RWPE1 (cell line): Measurements from ENCODE around the gene BTBD16.

Source experiments
- CTCF ChIA-PET: fragments of 350-600 bp; sonication (Branson Sonifier 250); formaldehyde crosslinking; extraction: SDS; loops from one replicate; lab custom pipeline; 2021; lab: Yijun Ruan, JAX
- POLR2A ChIA-PET: fragments of 400-600 bp; formaldehyde crosslinking; extraction: SDS; loops from one replicate; lab custom pipeline; 2020; ENCODE audit warnings: antibody characterized with exemption; ENCODE audit not compliant: low non-redundant PET; lab: Yijun Ruan, JAX
- DNase-seq: peaks from one replicate; pipeline ENCODE4 v3.0.0; 2012; ENCODE audit warnings: low spot score
- H3K27ac ChIP-seq: fragments of 450-650 bp; 2 replicates; pipeline ENCODE4 v1.5.1; 2017
- TF ChIP-seq, protein P1 (sequence below): fragments of 450-650 bp; conservative IDR thresholded peaks from 2 replicates; pipeline ENCODE4 v1.5.1; 2017; ENCODE audit warnings: low read depth, mild to moderate bottlenecking

Gene BTBD16

DNA sequence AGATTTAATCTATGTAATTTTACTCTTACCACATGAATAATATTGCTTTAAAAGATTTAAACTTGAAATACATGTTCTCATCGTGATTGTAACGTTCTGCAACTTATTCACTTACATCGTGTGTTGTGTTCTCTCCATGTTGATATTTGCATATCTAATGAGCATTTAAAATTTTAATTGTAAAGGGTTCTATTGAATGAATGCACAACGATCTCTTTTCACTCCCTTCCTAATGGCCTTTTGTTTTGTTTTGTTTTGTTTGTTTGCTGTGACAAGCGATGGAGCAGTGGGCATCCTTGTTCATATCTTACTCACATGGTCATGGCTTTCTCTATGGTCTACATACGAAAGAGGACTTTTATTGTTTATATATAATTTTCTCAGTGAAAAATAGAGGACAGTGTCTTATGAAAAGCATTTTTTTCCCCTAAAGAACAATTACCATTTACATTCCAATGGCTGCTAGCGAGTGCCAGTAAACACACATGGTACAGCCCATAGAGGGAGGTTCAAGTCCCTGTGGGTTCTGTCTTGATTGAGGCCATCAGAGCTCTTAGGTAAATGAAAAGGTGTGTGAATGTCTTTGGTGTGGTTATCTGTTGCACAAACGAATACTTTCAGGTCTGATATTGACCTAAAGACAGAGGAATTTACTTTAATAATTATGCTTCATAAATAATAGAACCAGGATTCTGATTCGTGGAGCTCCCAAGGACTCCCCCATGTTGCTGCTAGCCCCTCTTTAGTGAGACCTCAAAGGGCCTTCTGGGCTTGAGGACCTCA lies 32.4 kb downstream of the BTBD16 start:
- no peak overlapping the region for H3K27ac ChIP-seq
- POLR2A ChIA-PET, result no interaction called here
- TF ChIP-seq, protein P1, sequence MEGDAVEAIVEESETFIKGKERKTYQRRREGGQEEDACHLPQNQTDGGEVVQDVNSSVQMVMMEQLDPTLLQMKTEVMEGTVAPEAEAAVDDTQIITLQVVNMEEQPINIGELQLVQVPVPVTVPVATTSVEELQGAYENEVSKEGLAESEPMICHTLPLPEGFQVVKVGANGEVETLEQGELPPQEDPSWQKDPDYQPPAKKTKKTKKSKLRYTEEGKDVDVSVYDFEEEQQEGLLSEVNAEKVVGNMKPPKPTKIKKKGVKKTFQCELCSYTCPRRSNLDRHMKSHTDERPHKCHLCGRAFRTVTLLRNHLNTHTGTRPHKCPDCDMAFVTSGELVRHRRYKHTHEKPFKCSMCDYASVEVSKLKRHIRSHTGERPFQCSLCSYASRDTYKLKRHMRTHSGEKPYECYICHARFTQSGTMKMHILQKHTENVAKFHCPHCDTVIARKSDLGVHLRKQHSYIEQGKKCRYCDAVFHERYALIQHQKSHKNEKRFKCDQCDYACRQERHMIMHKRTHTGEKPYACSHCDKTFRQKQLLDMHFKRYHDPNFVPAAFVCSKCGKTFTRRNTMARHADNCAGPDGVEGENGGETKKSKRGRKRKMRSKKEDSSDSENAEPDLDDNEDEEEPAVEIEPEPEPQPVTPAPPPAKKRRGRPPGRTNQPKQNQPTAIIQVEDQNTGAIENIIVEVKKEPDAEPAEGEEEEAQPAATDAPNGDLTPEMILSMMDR, result no peak
- no peak for DNase-seq
- CTCF ChIA-PET, result interaction anchor here (0.7 to 0.8 kb wide), 2 partner anchors 100 to 249 kb away, joined by 3 to 4 read pairs; no protein-coding TSS in a partner anchor

DNA sequence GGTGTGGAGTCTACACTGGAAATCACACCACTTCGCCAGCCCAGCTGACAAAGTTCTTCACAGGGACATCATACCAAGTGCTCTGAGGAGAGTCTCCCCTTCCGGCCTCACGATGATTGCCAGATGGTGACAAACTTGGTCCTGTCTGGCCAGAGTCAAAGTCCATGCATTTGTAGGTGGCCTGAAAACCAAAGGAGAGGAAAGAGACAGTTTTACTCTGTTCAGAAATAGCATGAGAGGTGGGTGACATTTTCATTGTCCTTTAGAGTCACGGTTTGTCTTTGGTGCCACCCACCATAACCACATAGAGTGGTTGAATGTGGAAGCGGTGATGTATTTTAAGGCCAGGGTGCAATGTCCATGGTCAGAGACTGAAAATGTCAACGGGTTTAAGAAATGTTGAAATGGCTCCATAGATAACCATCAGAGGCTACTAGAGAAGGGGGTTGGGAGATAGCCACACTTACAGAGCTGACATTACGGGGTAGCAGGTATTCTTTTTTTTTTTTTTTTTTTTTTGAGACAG lies 33.0 kb downstream of the BTBD16 start:
- TF ChIP-seq, protein P1, result no peak
- ChIA-PET POLR2A (no interaction called here), CTCF (interaction anchor here (0.5 to 0.8 kb wide), 3 partner anchors 39 to 249 kb away, joined by 3 to 5 read pairs (median 4); no protein-coding TSS in a partner anchor)
- H3K27ac ChIP-seq, result no peak overlapping the region
- no peak for DNase-seq

DNA sequence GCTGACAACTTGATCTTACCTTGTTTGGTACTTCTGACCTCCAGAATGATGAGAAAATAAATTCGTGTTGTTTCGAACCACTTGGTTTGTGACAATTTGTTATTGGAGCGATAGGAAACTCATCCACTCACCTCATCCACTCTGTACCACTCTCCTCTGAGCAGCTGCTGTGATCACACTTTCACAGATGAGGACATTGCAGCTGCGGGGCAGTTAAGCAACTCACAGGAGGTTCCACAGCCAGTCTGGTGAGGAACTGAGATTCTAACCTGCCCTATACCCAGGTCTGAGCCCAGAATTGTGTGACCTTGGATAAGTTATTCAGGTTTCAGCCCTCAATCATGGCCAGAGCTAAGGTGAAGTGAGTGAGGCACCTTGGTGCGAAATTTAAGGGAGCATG lies 35.2 kb downstream of the BTBD16 start:
- POLR2A ChIA-PET, result no interaction called here
- TF ChIP-seq, protein P1, result no peak
- CTCF ChIA-PET, result no interaction called here
- no peak for DNase-seq
- H3K27ac ChIP-seq, result peak overlapping the region; percentile 70

DNA sequence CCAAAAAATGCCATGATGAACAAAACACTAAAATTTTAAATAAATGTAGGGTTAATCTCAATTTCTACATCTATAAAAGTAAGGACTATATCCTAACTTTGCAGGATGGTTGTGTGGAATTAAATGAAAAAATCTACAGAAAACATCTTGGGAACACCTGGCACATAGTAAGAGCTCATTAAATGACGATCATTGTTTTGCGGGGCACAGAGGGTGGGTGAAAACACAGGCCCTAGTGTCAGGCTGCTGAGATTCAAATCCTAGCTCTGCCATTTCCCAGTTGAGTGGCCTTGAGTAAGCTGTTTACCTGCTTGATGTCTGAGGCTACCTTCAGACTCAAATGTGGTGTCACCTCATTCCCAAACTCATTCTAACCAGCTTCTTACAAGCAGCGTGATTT lies 35.6 kb downstream of the BTBD16 start:
- POLR2A ChIA-PET, result no interaction called here
- H3K27ac ChIP-seq, result peak overlapping the region; percentile 70
- TF ChIP-seq, protein P1, result no peak
- no peak for DNase-seq
- CTCF ChIA-PET, result interaction anchor here (0.6 to 2.0 kb wide), 3 partner anchors 8 to 259 kb away, joined by 5 to 9 read pairs (median 5); no protein-coding TSS in a partner anchor

DNA sequence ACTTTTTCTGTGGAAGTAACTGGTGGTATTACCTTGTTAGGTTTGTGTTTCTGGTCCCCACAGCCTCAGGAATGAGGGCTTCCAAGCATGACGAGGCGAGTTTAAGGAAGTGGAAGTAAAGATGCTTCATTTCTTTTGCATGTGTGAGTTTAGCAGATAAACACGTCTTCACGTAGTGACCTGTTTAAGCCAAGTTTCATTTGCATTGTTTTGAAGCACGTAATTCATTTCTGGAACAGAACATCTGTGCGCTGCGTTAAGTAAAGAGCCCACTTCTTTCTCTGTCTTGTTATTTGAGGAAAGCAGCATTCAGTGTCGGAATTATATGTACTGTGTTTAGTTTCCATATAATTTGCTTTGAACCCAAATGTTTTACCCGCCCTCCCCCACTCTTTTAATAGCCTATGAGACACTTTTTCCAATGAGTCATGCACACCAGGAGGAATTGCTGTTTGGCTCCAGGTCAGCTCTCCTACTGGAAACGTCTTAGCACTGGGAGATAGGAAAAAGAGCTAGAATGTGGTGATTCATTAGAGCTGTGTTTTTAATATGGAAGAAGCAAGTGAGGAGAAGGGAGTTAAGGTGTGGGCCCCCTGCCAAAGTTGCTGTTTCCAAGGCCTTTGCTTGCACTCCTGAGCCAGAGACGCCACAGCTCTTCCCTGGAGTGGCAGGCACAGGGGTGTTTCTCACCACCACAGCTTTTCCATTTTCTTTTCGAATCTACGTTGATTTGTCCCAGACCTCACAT lies 36.7 kb downstream of the BTBD16 start:
- H3K27ac ChIP-seq, result peak overlapping the region; percentile 100
- CTCF ChIA-PET, result interaction anchor here (0.7 to 2.0 kb wide), 8 partner anchors 9 to 1610 kb away, joined by 3 to 9 read pairs (median 4); no protein-coding TSS in a partner anchor
- TF ChIP-seq, protein P1, result no peak
- POLR2A ChIA-PET, result no interaction called here
- DNase-seq, result peak; percentile 98
